Posterior vena cava (tissue), 2 donors: ENCODE measurements around the gene CA5A. TPM values are rescaled to one million over a fixed set of nuclear protein-coding genes. Genes with fewer than 3 reads are reported as not detected.
"Not testable (repeated sequence)": the region's sequence is repeated elsewhere in the genome, so short reads cannot be mapped to it uniquely, and the experiment has no call there.

Experiments
- DNase-seq: peaks from one replicate; pipeline ENCODE4 v3.0.0-alpha.2; 2020; ENCODE audit warnings: low spot score
- intact Hi-C, 2 donors: fragments of 100-400 bp; cut with DNase I; formaldehyde crosslinking; loops; one replicate each; pipeline versions ENCODE4 v1.14.1 to v1.14.2; 2022 to 2023
- total RNA-seq, 2 donors: library from RNA; stranded (reverse); fragmentation: NEBNext Ultra II Directional; extraction: Animal tissue kit (Norgen Biotek cat#: 25700); gene quantifications; one replicate each; pipeline ENCODE4 v1.2.1, GENCODE V29; 2021
- donor health status: DM: yes; HTN: yes; CAD: no.
- donor health status: DM: yes; HTN: yes; CAD: no.

The CA5A gene
- total RNA-seq, 2 donors from 2014 or later = not detected

GRCh38 chr16:87860553-87861299, 75.6 kb downstream of the CA5A start:
- intact Hi-C loops = no loop called here
- no peak for DNase-seq

- DNase-seq, intact Hi-C loops: not testable (repeated sequence)
Observed at GRCh38 chr16:87858151-87858993, 78.0 kb downstream of the CA5A start.

DNA sequence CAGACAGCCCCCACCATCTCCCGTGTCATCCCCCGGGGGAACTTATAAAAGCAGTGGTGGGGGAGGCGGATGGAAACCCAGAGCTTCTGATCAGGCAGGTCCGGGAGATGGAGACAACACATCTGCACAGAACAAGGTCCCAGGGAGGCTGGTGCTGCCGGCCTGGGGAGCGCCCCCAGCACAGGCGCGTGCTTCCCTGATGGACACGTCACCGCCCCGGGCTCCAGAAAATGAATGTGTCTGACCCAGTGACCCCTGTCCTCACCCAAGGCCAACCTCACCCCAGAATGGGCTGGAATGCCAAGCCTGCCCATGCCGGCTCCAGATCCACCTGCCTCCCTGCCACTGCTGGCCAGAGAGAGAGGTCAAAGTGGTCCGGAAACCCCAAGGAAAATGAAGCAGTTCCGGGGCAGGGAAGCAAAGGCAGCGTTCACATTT, 79.5 kb downstream of the CA5A start:
- DNase-seq = no peak
- intact Hi-C loops = no loop called here

- DNase-seq = peak; percentile 94
- intact Hi-C loops = no loop called here
Observed at GRCh38 chr16:87855852-87856715, 80.2 kb downstream of the CA5A start.

GRCh38 chr16:87854907-87855683, 81.2 kb downstream of the CA5A start:
- intact Hi-C loops = loop anchor here in 1 of 2 donors (5.0 kb wide), 1 partner anchor 78 kb away; no protein-coding TSS in a partner anchor
- DNase-seq = no peak

DNA sequence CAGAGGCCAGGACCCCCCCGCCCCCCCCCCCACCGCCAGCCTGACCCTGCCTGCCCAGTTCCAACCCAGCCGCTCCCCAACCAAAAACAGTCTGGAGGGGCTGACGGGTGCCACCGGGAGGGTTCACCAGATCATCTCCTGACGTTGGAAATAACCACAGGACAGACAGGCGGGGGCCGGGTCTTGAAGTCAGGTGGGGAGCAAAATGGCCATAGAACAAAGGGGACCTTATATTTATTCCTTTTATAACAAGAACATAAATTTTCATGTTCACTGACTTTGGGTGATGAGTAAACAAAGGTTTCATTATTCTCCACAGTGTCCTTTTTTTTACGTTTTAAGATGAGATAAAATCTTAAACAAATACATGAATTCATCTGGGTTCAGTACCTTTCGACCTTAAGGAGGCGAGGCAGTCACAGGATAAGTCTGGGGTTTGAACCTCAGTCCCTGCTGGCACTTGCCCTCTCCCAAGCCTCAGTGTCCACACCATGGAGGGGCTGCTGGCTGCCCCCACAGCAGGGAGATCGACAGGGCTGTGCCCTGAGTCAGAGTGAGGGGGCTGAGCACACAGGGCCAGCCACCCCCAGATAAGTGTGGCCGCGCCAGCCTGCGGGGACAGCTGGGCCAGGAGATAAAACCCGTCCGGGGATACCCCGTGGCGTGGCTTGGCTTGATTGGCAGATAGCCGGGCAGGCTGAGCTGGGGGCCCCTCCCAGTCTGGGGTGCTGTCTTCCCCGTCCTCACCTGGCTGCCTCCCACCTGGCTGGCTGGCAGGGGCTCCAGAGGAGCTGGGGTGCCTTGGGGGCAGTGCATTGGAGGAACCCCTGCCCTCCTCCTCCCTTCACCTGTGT, 82.0 kb downstream of the CA5A start:
- intact Hi-C loops = loop anchor here in 1 of 2 donors (5.0 kb wide), 1 partner anchor 77 kb away; no protein-coding TSS in a partner anchor

DNA sequence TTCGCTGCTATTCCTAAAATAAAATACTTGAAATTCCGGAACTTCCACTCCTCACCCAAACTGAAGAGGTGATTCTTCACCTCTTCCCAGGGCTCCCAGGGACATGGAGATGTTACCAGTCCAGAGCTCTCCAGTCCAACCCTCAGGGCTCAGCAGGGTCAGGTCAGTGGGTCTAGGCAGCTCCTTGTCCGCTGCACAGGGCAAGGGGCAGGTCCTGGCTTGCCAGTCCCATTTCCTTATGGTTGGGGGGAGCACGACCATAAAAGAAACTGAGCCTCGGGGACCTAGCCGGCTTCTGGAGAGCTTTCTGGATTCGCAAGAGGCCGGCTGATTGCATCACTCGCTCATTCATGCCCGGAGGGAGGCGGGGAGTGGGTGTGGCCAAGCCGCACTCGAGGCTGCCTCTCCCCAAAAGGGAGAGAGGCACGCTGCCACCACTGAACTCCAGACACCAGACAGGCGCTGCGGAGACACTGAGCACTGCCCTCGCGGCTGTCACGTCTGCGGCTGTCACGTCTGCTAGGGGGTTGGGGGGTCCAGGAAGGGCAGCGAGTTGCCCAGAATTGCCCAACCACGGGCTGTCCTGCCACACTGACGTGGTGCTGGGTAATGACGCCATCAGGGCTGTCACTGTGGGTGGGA, 82.8 kb downstream of the CA5A start:
- peak; percentile 98 for DNase-seq
- intact Hi-C loops = loop anchor here in 1 of 2 donors (5.0 kb wide), 1 partner anchor 76 kb away; no protein-coding TSS in a partner anchor

More for the DNA sequence above, 82.0 kb downstream of the CA5A start:
- no peak for DNase-seq

- no peak for DNase-seq
- intact Hi-C loops = loop anchor here (1.0 to 5.0 kb wide), 2 partner anchors 16 to 74 kb away; no protein-coding TSS in a partner anchor
Observed at GRCh38 chr16:87851601-87852000, 84.7 kb downstream of the CA5A start.

DNA sequence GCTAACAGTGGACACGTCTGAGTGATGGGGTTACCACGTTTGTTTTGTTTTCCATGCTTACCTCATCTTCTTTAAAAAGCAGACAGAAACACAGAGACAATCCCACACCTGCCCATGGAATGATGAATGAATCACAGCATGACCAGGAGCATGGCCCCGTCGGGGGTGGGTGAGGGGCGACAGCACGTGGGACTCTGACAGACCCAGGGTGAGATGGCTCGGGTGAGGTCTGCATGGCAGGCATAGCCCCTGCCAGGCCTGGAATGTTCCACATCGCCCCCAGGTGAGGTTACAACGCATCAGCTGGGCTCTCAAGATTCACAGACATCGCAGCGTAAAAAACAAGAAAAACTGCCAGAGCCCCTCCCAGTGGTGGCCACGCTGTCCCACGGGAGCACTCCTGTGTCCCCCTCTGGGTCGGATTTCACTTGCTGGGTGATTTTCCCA, 85.2 kb downstream of the CA5A start:
- no peak for DNase-seq
- intact Hi-C loops = loop anchor here (1.0 to 5.0 kb wide), 2 partner anchors 16 to 74 kb away; no protein-coding TSS in a partner anchor

GRCh38 chr16:87850009-87851006, 86.0 kb downstream of the CA5A start:
- DNase-seq = peak; percentile 91
- intact Hi-C loops = loop anchor here (1.0 to 5.0 kb wide), 2 partner anchors 17 to 73 kb away; no protein-coding TSS in a partner anchor

GRCh38 chr16:87849419-87850008, 86.8 kb downstream of the CA5A start:
- intact Hi-C loops = loop anchor here in 1 of 2 donors (5.0 kb wide), 1 partner anchor 72 kb away; no protein-coding TSS in a partner anchor
- DNase-seq = no peak

- DNase-seq = no peak
- intact Hi-C loops = no loop called here
Observed at GRCh38 chr16:87848676-87849345, 87.5 kb downstream of the CA5A start.

DNA sequence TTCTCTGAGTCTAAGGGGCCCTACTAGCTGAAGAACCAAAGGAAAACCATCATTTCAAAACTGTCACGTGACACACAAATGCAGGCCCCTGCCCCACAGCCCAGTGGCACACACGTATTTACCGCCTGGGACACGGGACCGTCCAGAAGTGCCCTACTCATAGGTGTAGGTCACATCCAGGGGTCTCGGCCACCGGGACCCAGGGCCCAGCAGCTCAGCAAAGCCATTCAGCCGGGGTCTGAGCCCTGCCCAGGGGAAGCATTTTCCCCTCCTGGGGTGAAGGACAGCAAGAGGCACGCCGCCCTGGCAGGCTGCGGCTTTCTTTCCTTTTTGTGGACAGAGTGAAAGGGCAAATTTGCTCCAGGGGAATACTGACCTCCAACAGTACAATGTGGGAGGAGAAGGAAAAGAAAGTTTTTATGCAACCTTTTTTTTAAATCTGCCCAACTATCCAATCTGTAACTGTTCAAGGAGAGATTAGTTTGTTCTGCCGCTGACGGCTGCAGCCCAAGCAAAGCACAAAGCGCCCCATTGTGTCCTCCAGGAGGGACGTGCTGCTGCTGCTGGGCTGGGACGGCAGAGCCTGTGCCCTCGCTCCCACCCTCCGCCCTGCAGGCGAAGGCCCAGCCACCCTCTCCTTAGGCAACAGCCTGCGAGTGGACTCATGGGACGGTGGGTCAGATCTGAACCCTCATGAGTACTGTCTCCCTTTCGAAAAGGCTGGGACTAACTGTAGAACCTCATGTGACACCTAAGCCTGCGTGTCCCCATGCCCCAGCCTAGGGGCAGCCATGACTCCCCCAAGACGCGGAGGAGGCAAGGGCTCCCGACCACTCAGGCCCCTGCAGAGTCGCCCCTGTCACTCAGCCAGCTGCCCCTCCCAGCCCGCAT, 88.3 kb downstream of the CA5A start:
- no peak for DNase-seq
- intact Hi-C loops = no loop called here

GRCh38 chr16:87847467-87847784, 88.9 kb downstream of the CA5A start:
- DNase-seq = no peak
- intact Hi-C loops = no loop called here
